Measurements from ENCODE around the gene RAPGEF6. TPM values are rescaled to one million over a fixed set of nuclear protein-coding genes. Genes with fewer than 3 reads are reported as not detected.

The RAPGEF6 gene
- total and polyA plus RNA-seq, 2 of the 4 experiments (the other 2 are of a cell fraction), result 5.8 to 18.8 TPM

- POLR2A ChIA-PET (ENCODE audit: unreplicated experiment), result no interaction called here
Measured at GRCh38 chr5:131396630-131397273, 238.3 kb downstream of the RAPGEF6 start.

More at GRCh38 chr5:131396630-131397273, 238.3 kb downstream of the RAPGEF6 start:
- no TSS peak for BruUV-seq (replicated peaks)
- Histone ChIP-seq H3K36me3 (ENCODE audit: control insufficient read depth, insufficient read depth, low read length) (peaks cover 20% of the 10 kb centered on the region), H4K5ac (ENCODE audit: low read depth, low read length) (no peak overlapping the region), H3K18ac (ENCODE audit: low read depth, low read length) (no peak overlapping the region), H3K56ac (ENCODE audit: extremely low read depth, insufficient read depth, low read length) (no peak overlapping the region), H4K8ac (ENCODE audit: low read depth in 2 of 2, low read length in 2 of 2) (no peak overlapping the region), H3K14ac (replicated peaks; ENCODE audit: low read depth, low read length) (no peak overlapping the region), H2BK15ac (ENCODE audit: low read depth, low read length) (no peak overlapping the region), H2BK5ac (ENCODE audit: low read depth, low read length, poor library complexity, severe bottlenecking) (no peak overlapping the region), H2BK20ac (ENCODE audit: low read depth, low read length) (no peak overlapping the region), H2AK5ac (ENCODE audit: low read depth, low read length) (no peak overlapping the region), H2BK120ac (ENCODE audit: low read depth, low read length) (no peak overlapping the region), H2AFZ (replicated peaks; ENCODE audit: low read length, poor library complexity) (no peak overlapping the region), H3K4me1 (ENCODE audit: control insufficient read depth, insufficient read depth, low read length) (no peaks in the 10 kb centered on the region), H4K20me1 (ENCODE audit: insufficient read depth, low read length) (no peaks in the 10 kb centered on the region), H3K4me2 (ENCODE audit: low read depth, low read length) (no peak overlapping the region), H3K27ac (ENCODE audit: insufficient read depth, low read length) (no peak overlapping the region), H3K4ac (ENCODE audit: low read depth, low read length) (no peak overlapping the region), H3K79me1 (ENCODE audit: low read depth in 1 of 2, low read length in 2 of 2) (peaks cover 2 to 7% of the 10 kb centered on the region in 2 experiments; a peak in 2 of 4 replicates), H2AK9ac (replicated peaks; ENCODE audit: low read depth, low read length, poor library complexity) (no peak overlapping the region), H4K91ac (ENCODE audit: insufficient read depth, low read depth, low read length) (no peak overlapping the region), H3K4me3 (ENCODE audit: insufficient read depth, low read depth, low read length) (no peak overlapping the region), H3K23ac (ENCODE audit: low read depth, low read length) (no peak overlapping the region), H3K9me1 (ENCODE audit: insufficient read depth, low read length) (no peaks in the 10 kb centered on the region), H3K9me3 (ENCODE audit: control insufficient read depth, insufficient read depth, low read length) (peaks cover 2% of the 10 kb centered on the region; the same call in 1 of the 2 replicates), H3K27me3 (ENCODE audit: control insufficient read depth, insufficient read depth, low read length) (no peaks in the 10 kb centered on the region), H3K9ac (ENCODE audit: low read depth, low read length) (no peak overlapping the region)
- dilution Hi-C loops (cut with HindIII; ENCODE audit: low sequenced_read_pairs, unreplicated experiment) (no loop called here), in situ Hi-C loops (cut with MboI; ENCODE audit: low sequenced_read_pairs) (no loop called here), intact Hi-C loops (cut with micrococcal nuclease) (no loop called here)
- ATAC-seq (ENCODE audit: low read depth) (no peak), DNase-seq (no peak)
- WGBS, 2 experiments (ENCODE audit: extremely low coverage in 2 of 2, insufficient read length in 1 of 2), result no CpG with 5 or more reads among the region's 5 CpGs
- TF ChIP-seq POLR2A (IDR thresholded peaks at IDR 0.05; ENCODE audit: low read depth, low read length) (no peak), RCOR1 (IDR thresholded peaks at IDR 0.05; ENCODE audit: insufficient replicate concordance, low read length) (no peak), MAZ (IDR thresholded peaks at IDR 0.05; ENCODE audit: borderline replicate concordance, low read depth, low read length) (no peak), CTCF (conservative IDR thresholded peaks at IDR 0.05; ENCODE audit: low read depth, low read length) (no peak), SMC3 (IDR thresholded peaks at IDR 0.05; ENCODE audit: low read depth, low read length) (no peak), FOS (IDR thresholded peaks at IDR 0.05; ENCODE audit: low read depth, low read length) (no peak), CEBPB (IDR thresholded peaks at IDR 0.05; ENCODE audit: low read depth, low read length) (no peak), BHLHE40 (IDR thresholded peaks at IDR 0.05; ENCODE audit: low read depth, low read length) (no peak), RFX5 (IDR thresholded peaks at IDR 0.05; ENCODE audit: low read depth, low read length) (no peak), NFE2L2 (IDR thresholded peaks at IDR 0.05; ENCODE audit: low read depth, low read length) (no peak), MXI1 (IDR thresholded peaks at IDR 0.05; ENCODE audit: borderline replicate concordance, low read depth, low read length) (no peak), MAFK (IDR thresholded peaks at IDR 0.05; ENCODE audit: low read depth, low read length) (no peak), ELK1 (IDR thresholded peaks at IDR 0.05; ENCODE audit: borderline replicate concordance, low read depth, low read length) (no peak), USF2 (IDR thresholded peaks at IDR 0.05; ENCODE audit: low read depth, low read length) (no peak), CHD1 (IDR thresholded peaks at IDR 0.05; ENCODE audit: low read depth, low read length) (no peak), RAD21 (IDR thresholded peaks at IDR 0.05; ENCODE audit: low read length) (no peak)
- CTCF ChIA-PET, result no interaction called here

Measured in IMR-90 (cell line).